Measurements from ENCODE around the gene RTKN2. TPM values are rescaled to one million over a fixed set of nuclear protein-coding genes. Genes with fewer than 3 reads are reported as not detected.
"Not testable (repeated sequence)": the region's sequence is repeated elsewhere in the genome, so short reads cannot be mapped to it uniquely, and the experiment has no call there.

RTKN2 gene
- total and polyA plus RNA-seq, 2 experiments from 2014 or later, result 0.68 to 6.6 TPM

- no peak for DNase-seq (ENCODE audit: low spot score)
- H3K27me3 ChIP-seq, result no peaks in the 10 kb centered on the region
- H3K4me1 ChIP-seq (ENCODE audit: insufficient read depth), result no peaks in the 10 kb centered on the region
- no peaks in the 10 kb centered on the region for H3K9me2 ChIP-seq (replicated peaks; ENCODE audit: insufficient read depth)
- H3K4me3 ChIP-seq, result no peak overlapping the region
- no peak overlapping the region for H3K4me2 ChIP-seq
- H2AFZ ChIP-seq, result no peak overlapping the region
- TF ChIP-seq EZH2 (IDR thresholded peaks at IDR 0.05; ENCODE audit: borderline replicate concordance), result no peak
- TF ChIP-seq EZH2phosphoT487 (IDR thresholded peaks at IDR 0.05; ENCODE audit: low read depth, severe bottlenecking, unreplicated experiment), result no peak
- no peak for TF ChIP-seq CTCF (IDR thresholded peaks at IDR 0.05; ENCODE audit: poor library complexity)
- no peaks in the 10 kb centered on the region for H3K9me3 ChIP-seq (ENCODE audit: low read depth)
- H3K36me3 ChIP-seq (replicated peaks; ENCODE audit: insufficient read depth, low read depth), result no peaks in the 10 kb centered on the region
- no peaks in the 10 kb centered on the region for H4K20me1 ChIP-seq (ENCODE audit: insufficient read depth, poor library complexity, severe bottlenecking)
- H3K79me2 ChIP-seq, result no peaks in the 10 kb centered on the region
- 92% methylated on average over 7 of the region's 7 CpGs for WGBS (ENCODE audit: low lambda C conversion rate, missing lambda C conversion rate)
- H3K27ac ChIP-seq, result no peak overlapping the region
These were observed 35.3 kb upstream of the RTKN2 start for GRCh38 chr10:62303922-62304321.

GRCh38 chr10:62302760-62303159, 34.1 kb upstream of the RTKN2 start:
- Histone ChIP-seq H3K27ac (no peak overlapping the region), H3K9me2 (replicated peaks; ENCODE audit: insufficient read depth) (no peaks in the 10 kb centered on the region), H2AFZ (no peak overlapping the region), H3K4me1 (ENCODE audit: insufficient read depth) (no peaks in the 10 kb centered on the region), H3K9me3 (ENCODE audit: low read depth) (no peaks in the 10 kb centered on the region), H3K4me2 (no peak overlapping the region), H3K4me3 (no peak overlapping the region), H3K27me3 (no peaks in the 10 kb centered on the region), H4K20me1 (ENCODE audit: insufficient read depth, poor library complexity, severe bottlenecking) (no peaks in the 10 kb centered on the region), H3K79me2 (no peaks in the 10 kb centered on the region), H3K36me3 (replicated peaks; ENCODE audit: insufficient read depth, low read depth) (no peaks in the 10 kb centered on the region)
- TF ChIP-seq EZH2 (IDR thresholded peaks at IDR 0.05; ENCODE audit: borderline replicate concordance) (no peak), CTCF (IDR thresholded peaks at IDR 0.05; ENCODE audit: poor library complexity) (no peak), EZH2phosphoT487 (IDR thresholded peaks at IDR 0.05; ENCODE audit: low read depth, severe bottlenecking, unreplicated experiment) (no peak)
- WGBS (ENCODE audit: low lambda C conversion rate, missing lambda C conversion rate), result 78% methylated on average over 4 of the region's 4 CpGs
- DNase-seq (ENCODE audit: low spot score), result no peak

GRCh38 chr10:62297857-62298256, 29.2 kb upstream of the RTKN2 start:
- Histone ChIP-seq H3K4me1 (ENCODE audit: insufficient read depth) (no peaks in the 10 kb centered on the region), H3K27me3 (no peaks in the 10 kb centered on the region), H3K9me2 (replicated peaks; ENCODE audit: insufficient read depth) (peaks cover 3% of the 10 kb centered on the region), H3K9me3 (ENCODE audit: low read depth) (no peaks in the 10 kb centered on the region), H3K4me2 (no peak overlapping the region), H2AFZ (no peak overlapping the region), H3K27ac (no peak overlapping the region), H3K4me3 (no peak overlapping the region), H3K79me2 (no peaks in the 10 kb centered on the region), H3K36me3 (replicated peaks; ENCODE audit: insufficient read depth, low read depth) (no peaks in the 10 kb centered on the region), H4K20me1 (ENCODE audit: insufficient read depth, poor library complexity, severe bottlenecking) (no peaks in the 10 kb centered on the region)
- TF ChIP-seq CTCF (IDR thresholded peaks at IDR 0.05; ENCODE audit: poor library complexity) (no peak), EZH2phosphoT487 (IDR thresholded peaks at IDR 0.05; ENCODE audit: low read depth, severe bottlenecking, unreplicated experiment) (no peak), EZH2 (IDR thresholded peaks at IDR 0.05; ENCODE audit: borderline replicate concordance) (no peak)
- DNase-seq (ENCODE audit: low spot score), result no peak
- 76% methylated on average over 5 of the region's 5 CpGs for WGBS (ENCODE audit: low lambda C conversion rate, missing lambda C conversion rate)

GRCh38 chr10:62284221-62284620, 15.6 kb upstream of the RTKN2 start:
- Histone ChIP-seq H3K9me3 (ENCODE audit: low read depth) (no peaks in the 10 kb centered on the region), H2AFZ (no peak overlapping the region)

GRCh38 chr10:62281348-62281747, 12.7 kb upstream of the RTKN2 start:
- H3K27ac ChIP-seq; H3K27me3 ChIP-seq; H3K4me3 ChIP-seq; DNase-seq (ENCODE audit: low spot score); H4K20me1 ChIP-seq (ENCODE audit: insufficient read depth, poor library complexity, severe bottlenecking); H3K36me3 ChIP-seq (replicated peaks; ENCODE audit: insufficient read depth, low read depth); H3K4me1 ChIP-seq (ENCODE audit: insufficient read depth); H3K9me3 ChIP-seq (ENCODE audit: low read depth); H3K9me2 ChIP-seq (replicated peaks; ENCODE audit: insufficient read depth); H2AFZ ChIP-seq; H3K79me2 ChIP-seq; H3K4me2 ChIP-seq: not testable (repeated sequence)
- 98% methylated on average over 24 of the region's 24 CpGs for WGBS (ENCODE audit: low lambda C conversion rate, missing lambda C conversion rate)

More at GRCh38 chr10:62284221-62284620, 15.6 kb upstream of the RTKN2 start:
- H3K79me2 ChIP-seq, result no peaks in the 10 kb centered on the region
- H3K27ac ChIP-seq, result no peak overlapping the region
- H3K9me2 ChIP-seq (replicated peaks; ENCODE audit: insufficient read depth), result no peaks in the 10 kb centered on the region
- H3K4me3 ChIP-seq, result no peak overlapping the region
- no peak for DNase-seq (ENCODE audit: low spot score)
- no peaks in the 10 kb centered on the region for H3K4me1 ChIP-seq (ENCODE audit: insufficient read depth)
- TF ChIP-seq EZH2phosphoT487 (IDR thresholded peaks at IDR 0.05; ENCODE audit: low read depth, severe bottlenecking, unreplicated experiment) (no peak), EZH2 (IDR thresholded peaks at IDR 0.05; ENCODE audit: borderline replicate concordance) (no peak), CTCF (IDR thresholded peaks at IDR 0.05; ENCODE audit: poor library complexity) (no peak)
- H3K27me3 ChIP-seq, result no peaks in the 10 kb centered on the region
- no peaks in the 10 kb centered on the region for H4K20me1 ChIP-seq (ENCODE audit: insufficient read depth, poor library complexity, severe bottlenecking)
- H3K4me2 ChIP-seq, result no peak overlapping the region
- H3K36me3 ChIP-seq (replicated peaks; ENCODE audit: insufficient read depth, low read depth), result no peaks in the 10 kb centered on the region

Measured in hepatocyte (in vitro differentiated cells).